ENCODE measurements around the gene NTN5.
"Not testable (repeated sequence)": the region's sequence is repeated elsewhere in the genome, so short reads cannot be mapped to it uniquely, and the experiment has no call there.

NTN5 gene

GRCh38 chr19:48669903-48670668 lies 2.7 kb downstream of the NTN5 start:
- no peak for DNase-seq (ENCODE audit: low spot score)

GRCh38 chr19:48668761-48669160 lies 4.1 kb downstream of the NTN5 start:
- no peak for DNase-seq (ENCODE audit: low spot score)

GRCh38 chr19:48668332-48668731 lies 4.5 kb downstream of the NTN5 start:
- no peak for DNase-seq (ENCODE audit: low spot score)

- DNase-seq (ENCODE audit: low spot score): no peak
Observed at GRCh38 chr19:48665786-48666185, 7.0 kb downstream of the NTN5 start.

GRCh38 chr19:48664476-48664875 lies 8.3 kb downstream of the NTN5 start:
- DNase-seq (ENCODE audit: low spot score): no peak

- DNase-seq (ENCODE audit: low spot score): no peak
Observed at GRCh38 chr19:48663667-48664066, 9.2 kb downstream of the NTN5 start.

- no peak for DNase-seq (ENCODE audit: low spot score)
Observed at GRCh38 chr19:48661711-48662090, 11.1 kb downstream of the NTN5 start.

GRCh38 chr19:48660852-48661710 lies 11.7 kb downstream of the NTN5 start:
- peak; percentile 92 for DNase-seq (ENCODE audit: low spot score)

- no peak for DNase-seq (ENCODE audit: low spot score)
Observed at GRCh38 chr19:48659768-48660167, 13.0 kb downstream of the NTN5 start.

GRCh38 chr19:48658483-48658882 lies 14.3 kb downstream of the NTN5 start:
- no peak for DNase-seq (ENCODE audit: low spot score)

- not testable (repeated sequence) for DNase-seq (ENCODE audit: low spot score)
Observed at GRCh38 chr19:48657828-48658227, 15.0 kb downstream of the NTN5 start.

- DNase-seq (ENCODE audit: low spot score): peak; percentile 79
Observed at GRCh38 chr19:48656840-48657474, 15.9 kb downstream of the NTN5 start.

- no peak for DNase-seq (ENCODE audit: low spot score)
Observed at GRCh38 chr19:48654299-48655059, 18.3 kb downstream of the NTN5 start.

- DNase-seq (ENCODE audit: low spot score): no peak
Observed at GRCh38 chr19:48651683-48652048, 21.2 kb downstream of the NTN5 start.

GRCh38 chr19:48650974-48651682 lies 21.7 kb downstream of the NTN5 start:
- no peak for DNase-seq (ENCODE audit: low spot score)

GRCh38 chr19:48648134-48648533 lies 24.7 kb downstream of the NTN5 start:
- no peak for DNase-seq (ENCODE audit: low spot score)

GRCh38 chr19:48646722-48647216 lies 26.0 kb downstream of the NTN5 start:
- no peak for DNase-seq (ENCODE audit: low spot score)

GRCh38 chr19:48646001-48646721 lies 26.7 kb downstream of the NTN5 start, which contains the start of gene CA11:
Gene CA11, minus strand, starts transcription at chr19:48646187. Its CDS starts 555 bp downstream, at chr19:48645632.
- peak; percentile 93 for DNase-seq (ENCODE audit: low spot score)

GRCh38 chr19:48645620-48646000 lies 27.2 kb downstream of the NTN5 start:
- DNase-seq (ENCODE audit: low spot score): no peak

GRCh38 chr19:48644839-48645619 lies 27.8 kb downstream of the NTN5 start:
- peak; percentile 71 for DNase-seq (ENCODE audit: low spot score)
